ENCODE results near the gene BHLHE40. TPM values are rescaled to one million over a fixed set of nuclear protein-coding genes. Genes with fewer than 3 reads are reported as not detected.

Gene BHLHE40
- total RNA-seq, 1 donor from 2014 or later: 0.21 TPM

DNA sequence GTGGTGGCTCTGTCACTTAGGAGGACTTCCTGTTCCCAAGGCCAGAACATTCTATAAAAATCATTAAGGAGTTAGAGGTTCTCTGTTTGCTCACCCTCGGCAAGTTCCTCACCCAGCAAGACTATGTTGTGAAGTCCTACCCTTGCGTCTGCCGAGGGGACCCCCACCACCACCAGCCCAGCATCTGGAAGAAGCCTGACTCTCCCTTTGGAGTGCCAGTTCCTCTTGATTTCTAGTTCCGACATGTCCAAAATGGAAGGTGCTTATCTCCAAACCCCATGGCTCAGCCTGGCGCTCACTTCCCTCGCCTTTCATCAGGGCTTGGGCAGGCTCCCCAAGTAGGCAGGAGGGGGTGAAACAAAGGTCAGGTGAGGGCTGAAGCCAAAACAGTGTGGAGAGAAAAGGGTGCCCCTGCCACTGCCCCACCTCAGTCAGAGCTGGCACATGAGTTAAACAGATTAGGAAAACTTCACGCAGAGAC, 41.0 kb downstream of the BHLHE40 start:
- DNase-seq (ENCODE audit: low read depth, low spot score): no peak
- Mint-ChIP-seq H3K36me3 (ENCODE audit: low read depth) (no peaks in the 10 kb centered on the region), H3K4me1 (no peaks in the 10 kb centered on the region), H3K9me3 (no peaks in the 10 kb centered on the region), H3K27ac (ENCODE audit: unreplicated experiment) (no peak overlapping the region), H3K27me3 (ENCODE audit: low read depth) (peaks cover 4% of the 10 kb centered on the region), H3K4me3 (no peak overlapping the region)
- TF ChIP-seq, protein P1, sequence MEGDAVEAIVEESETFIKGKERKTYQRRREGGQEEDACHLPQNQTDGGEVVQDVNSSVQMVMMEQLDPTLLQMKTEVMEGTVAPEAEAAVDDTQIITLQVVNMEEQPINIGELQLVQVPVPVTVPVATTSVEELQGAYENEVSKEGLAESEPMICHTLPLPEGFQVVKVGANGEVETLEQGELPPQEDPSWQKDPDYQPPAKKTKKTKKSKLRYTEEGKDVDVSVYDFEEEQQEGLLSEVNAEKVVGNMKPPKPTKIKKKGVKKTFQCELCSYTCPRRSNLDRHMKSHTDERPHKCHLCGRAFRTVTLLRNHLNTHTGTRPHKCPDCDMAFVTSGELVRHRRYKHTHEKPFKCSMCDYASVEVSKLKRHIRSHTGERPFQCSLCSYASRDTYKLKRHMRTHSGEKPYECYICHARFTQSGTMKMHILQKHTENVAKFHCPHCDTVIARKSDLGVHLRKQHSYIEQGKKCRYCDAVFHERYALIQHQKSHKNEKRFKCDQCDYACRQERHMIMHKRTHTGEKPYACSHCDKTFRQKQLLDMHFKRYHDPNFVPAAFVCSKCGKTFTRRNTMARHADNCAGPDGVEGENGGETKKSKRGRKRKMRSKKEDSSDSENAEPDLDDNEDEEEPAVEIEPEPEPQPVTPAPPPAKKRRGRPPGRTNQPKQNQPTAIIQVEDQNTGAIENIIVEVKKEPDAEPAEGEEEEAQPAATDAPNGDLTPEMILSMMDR (conservative IDR thresholded peaks at IDR 0.05): no peak

DNA sequence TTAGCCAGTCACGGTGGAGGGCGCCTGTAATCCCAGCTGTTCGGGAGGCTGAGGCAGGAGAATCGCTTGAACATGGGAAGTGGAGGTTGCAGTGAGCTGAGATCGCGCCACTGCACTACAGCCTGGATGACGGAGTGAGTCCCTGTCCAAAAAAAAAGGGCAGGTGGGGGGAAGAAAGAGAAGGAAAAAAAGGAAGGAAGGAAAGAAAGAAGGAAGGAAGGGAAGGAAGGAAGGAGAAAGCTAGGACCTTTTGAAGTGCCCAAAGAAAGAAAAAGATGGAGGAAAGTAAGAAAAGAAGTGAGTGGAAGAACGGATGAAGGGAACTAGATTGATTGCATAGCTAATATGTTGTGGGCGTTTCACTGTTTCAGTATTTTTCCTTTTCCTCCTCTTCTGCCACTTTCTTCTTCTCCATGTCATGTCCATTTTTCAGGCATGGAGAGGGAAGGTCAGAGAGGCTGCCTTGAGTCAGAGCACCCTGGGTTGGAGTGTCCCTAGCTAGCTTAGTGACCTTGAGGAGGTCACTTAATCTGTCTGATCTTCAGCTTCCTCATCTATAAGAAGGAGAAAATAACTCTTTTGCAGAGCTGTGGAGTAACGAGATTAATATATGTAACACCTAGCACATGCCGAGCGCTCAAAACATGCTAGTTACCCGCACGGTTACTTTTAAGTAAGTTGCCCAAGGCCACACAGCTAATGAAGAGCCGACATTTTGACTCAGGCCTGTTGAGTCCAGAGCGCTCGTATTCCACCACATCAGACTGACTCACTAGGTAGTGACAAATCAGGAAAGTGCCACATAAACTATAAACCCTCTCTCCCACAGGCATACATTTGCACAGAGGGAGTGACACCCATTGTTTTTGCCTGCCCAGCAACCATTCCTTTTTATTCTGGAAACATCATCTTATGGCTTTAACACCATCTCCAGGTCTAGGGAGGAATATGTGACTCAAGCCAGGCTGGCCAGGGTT, 42.2 kb downstream of the BHLHE40 start:
- Mint-ChIP-seq H3K4me3 (no peak overlapping the region), H3K27me3 (ENCODE audit: low read depth) (peaks cover 4% of the 10 kb centered on the region), H3K27ac (ENCODE audit: unreplicated experiment) (no peak overlapping the region), H3K4me1 (peaks cover 4% of the 10 kb centered on the region), H3K9me3 (no peaks in the 10 kb centered on the region), H3K36me3 (ENCODE audit: low read depth) (no peaks in the 10 kb centered on the region)
- DNase-seq (ENCODE audit: low read depth, low spot score): no peak
- TF ChIP-seq, protein P1 (conservative IDR thresholded peaks at IDR 0.05): no peak

DNA sequence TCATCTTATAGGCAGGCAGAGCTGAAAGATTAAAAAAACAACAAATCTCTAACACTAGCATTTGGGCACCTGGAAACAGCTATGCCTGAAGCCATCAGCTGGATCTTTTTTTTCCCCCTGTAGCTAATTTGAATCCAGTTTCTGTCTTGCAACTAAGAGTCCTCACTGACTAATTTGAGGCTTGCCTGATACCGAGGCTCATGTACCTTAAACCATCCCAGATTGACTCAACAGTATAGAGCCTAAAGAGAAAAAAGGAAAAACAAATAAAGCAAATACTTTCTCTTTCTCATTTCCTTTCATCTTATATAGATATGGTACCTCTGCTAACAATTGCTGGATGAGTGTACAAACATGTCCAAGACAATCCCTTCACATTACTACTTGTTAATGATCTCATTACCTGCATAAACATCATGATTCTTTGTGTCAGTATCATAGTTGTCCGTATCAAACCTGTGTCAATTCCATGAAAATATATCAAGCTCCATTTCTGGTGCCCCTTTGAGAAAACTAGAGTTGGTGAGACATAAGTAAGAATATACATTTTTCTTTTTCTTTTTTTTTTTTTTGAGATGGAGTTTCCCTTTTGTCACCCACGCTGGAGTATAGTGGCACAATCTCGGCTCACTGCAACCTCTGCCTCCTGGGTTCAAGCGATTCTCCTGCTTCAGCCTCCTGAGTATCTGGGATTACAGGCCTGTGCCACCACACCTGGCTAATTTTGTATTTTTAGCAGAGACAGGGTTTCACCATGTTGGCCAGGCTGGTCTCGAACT, 43.1 kb downstream of the BHLHE40 start:
- no peaks in the 10 kb centered on the region for H3K9me3 Mint-ChIP-seq
- H3K27ac Mint-ChIP-seq (ENCODE audit: unreplicated experiment): no peak overlapping the region
- DNase-seq (ENCODE audit: low read depth, low spot score): no peak
- H3K27me3 Mint-ChIP-seq (ENCODE audit: low read depth): peaks cover 4% of the 10 kb centered on the region
- peaks cover 8% of the 10 kb centered on the region for H3K4me1 Mint-ChIP-seq
- H3K4me3 Mint-ChIP-seq: no peak overlapping the region
- H3K36me3 Mint-ChIP-seq (ENCODE audit: low read depth): no peaks in the 10 kb centered on the region
- TF ChIP-seq, protein P1 (conservative IDR thresholded peaks at IDR 0.05): no peak

DNA sequence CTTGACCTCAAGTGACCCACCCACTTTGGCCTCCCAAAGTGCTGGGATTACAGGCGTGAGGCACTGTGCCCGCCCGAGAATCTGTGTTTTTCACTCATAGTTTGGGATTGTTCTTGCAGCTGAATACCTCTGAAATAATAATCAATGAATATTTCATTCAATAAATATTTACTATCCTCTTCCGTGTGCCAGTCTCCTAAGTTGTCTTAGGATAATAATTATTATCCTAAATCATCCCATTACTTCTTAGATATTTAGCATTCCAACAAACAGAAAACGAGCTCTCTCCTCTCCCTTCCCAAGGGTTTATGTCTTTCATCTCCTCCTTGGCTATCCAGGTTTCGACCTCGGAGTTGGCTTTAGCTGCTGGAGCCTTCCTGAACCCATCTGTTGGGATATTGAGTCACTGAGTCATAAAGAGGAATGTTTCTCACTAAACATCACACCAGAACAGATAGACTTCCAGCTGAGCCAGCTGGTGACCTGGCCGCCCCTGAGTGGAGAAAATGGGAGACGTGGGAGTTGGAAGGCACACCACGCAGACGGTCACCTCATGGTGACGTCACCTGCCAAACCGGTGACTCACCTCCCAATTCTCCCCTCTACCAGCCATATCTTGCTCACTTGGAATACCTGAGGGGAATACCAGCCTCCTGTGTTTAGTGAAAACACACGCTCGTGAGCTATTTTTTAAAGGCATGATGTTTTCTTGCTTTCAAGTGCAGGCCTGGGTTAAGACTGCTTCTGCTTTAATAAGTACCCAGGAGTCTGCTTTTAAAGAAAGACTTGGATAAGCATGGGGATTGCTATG, 43.9 kb downstream of the BHLHE40 start:
- DNase-seq (ENCODE audit: low read depth, low spot score): no peak
- no peak overlapping the region for H3K4me3 Mint-ChIP-seq
- peaks cover 4% of the 10 kb centered on the region for H3K27me3 Mint-ChIP-seq (ENCODE audit: low read depth)
- no peak overlapping the region for H3K27ac Mint-ChIP-seq (ENCODE audit: unreplicated experiment)
- TF ChIP-seq, protein P1 (conservative IDR thresholded peaks at IDR 0.05): no peak
- H3K9me3 Mint-ChIP-seq: peaks cover 2% of the 10 kb centered on the region
- peaks cover 12% of the 10 kb centered on the region for H3K4me1 Mint-ChIP-seq
- H3K36me3 Mint-ChIP-seq (ENCODE audit: low read depth): no peaks in the 10 kb centered on the region

Measured in neural crest cell (in vitro differentiated cells).